Measurements from ENCODE around the gene DUS3L. TPM values are rescaled to one million over a fixed set of nuclear protein-coding genes. Genes with fewer than 3 reads are reported as not detected.

Gene DUS3L
- total RNA-seq, 1 experiment from 2014 or later = 39.3 TPM

DNA sequence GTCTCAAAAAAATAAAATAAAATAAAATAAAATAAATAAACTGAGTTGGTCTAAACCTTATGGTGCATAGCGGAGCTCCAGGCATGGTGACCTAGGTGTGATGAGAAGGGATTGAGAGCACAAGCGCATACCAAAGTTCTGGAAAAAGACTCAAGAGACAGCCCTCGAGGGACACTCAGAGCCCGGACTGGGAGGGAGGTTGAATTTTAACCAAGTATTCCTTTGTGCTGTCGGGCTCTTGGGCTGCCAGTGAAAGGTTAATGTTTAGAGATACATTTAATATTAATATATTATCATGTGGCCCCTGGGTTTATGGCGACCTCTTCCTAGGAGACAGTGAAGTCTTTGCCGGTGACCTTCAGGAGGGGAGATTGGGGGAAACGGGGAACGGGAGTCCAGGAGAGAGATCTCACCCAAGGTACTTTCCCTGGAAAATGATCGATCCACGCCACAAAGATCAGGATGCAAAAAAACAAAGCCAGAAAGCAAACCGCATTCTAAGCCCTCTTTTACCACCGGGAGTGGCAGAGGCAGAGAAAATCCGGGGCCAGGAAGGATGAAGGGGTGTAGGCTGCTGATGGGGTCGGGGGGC lies 46.9 kb upstream of the DUS3L start:
- H3K27me3 Mint-ChIP-seq (ENCODE audit: low read depth) = peaks cover 23% of the 10 kb centered on the region
- no peaks in the 10 kb centered on the region for H3K4me1 Mint-ChIP-seq
- ChIA-PET CTCF (interaction anchor here (1.1 kb wide), 1 partner anchor 34 kb away, joined by 5 read pairs; no protein-coding TSS in a partner anchor), POLR2A (no interaction called here)
- no peak for DNase-seq (ENCODE audit: low spot score)
- TF ChIP-seq TEAD4 (CRISPR knock-in tag; IDR thresholded peaks at IDR 0.05) = no peak
- no peak for TF ChIP-seq GABPB1 (CRISPR knock-in tag; IDR thresholded peaks at IDR 0.05)
- no peak for TF ChIP-seq ATF1 (CRISPR knock-in tag; IDR thresholded peaks at IDR 0.05)
- TF ChIP-seq NFYB (CRISPR knock-in tag; conservative IDR thresholded peaks at IDR 0.05; ENCODE audit: low read depth) = no peak
- no peak for TF ChIP-seq ZNF396 (CRISPR knock-in tag; IDR thresholded peaks at IDR 0.05; ENCODE audit: borderline replicate concordance)
- TF ChIP-seq E2F1 (CRISPR knock-in tag; IDR thresholded peaks at IDR 0.05) = no peak
- TF ChIP-seq ZNF219 (CRISPR knock-in tag; IDR thresholded peaks at IDR 0.05; ENCODE audit: borderline replicate concordance) = no peak
- no peak for TF ChIP-seq TCF7 (CRISPR knock-in tag; IDR thresholded peaks at IDR 0.05; ENCODE audit: low read depth)
- TF ChIP-seq CREB1 (CRISPR knock-in tag; IDR thresholded peaks at IDR 0.05) = no peak
- no peak for TF ChIP-seq ZNF425 (CRISPR knock-in tag; conservative IDR thresholded peaks at IDR 0.05)
- TF ChIP-seq ATF2 (CRISPR knock-in tag; IDR thresholded peaks at IDR 0.05; ENCODE audit: borderline replicate concordance, low read depth) = no peak
- TF ChIP-seq TP53 (CRISPR knock-in tag; IDR thresholded peaks at IDR 0.05) = no peak
- no peak for TF ChIP-seq CBFB (CRISPR knock-in tag; IDR thresholded peaks at IDR 0.05; ENCODE audit: low read depth)
- TF ChIP-seq, protein P1, sequence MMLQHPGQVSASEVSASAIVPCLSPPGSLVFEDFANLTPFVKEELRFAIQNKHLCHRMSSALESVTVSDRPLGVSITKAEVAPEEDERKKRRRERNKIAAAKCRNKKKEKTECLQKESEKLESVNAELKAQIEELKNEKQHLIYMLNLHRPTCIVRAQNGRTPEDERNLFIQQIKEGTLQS (CRISPR knock-in tag; conservative IDR thresholded peaks at IDR 0.05) = no peak
- TF ChIP-seq MYBL2 (CRISPR knock-in tag; IDR thresholded peaks at IDR 0.05) = no peak
- no peak for TF ChIP-seq ESRRA (CRISPR knock-in tag; IDR thresholded peaks at IDR 0.05; ENCODE audit: borderline replicate concordance)
- TF ChIP-seq, protein P2, sequence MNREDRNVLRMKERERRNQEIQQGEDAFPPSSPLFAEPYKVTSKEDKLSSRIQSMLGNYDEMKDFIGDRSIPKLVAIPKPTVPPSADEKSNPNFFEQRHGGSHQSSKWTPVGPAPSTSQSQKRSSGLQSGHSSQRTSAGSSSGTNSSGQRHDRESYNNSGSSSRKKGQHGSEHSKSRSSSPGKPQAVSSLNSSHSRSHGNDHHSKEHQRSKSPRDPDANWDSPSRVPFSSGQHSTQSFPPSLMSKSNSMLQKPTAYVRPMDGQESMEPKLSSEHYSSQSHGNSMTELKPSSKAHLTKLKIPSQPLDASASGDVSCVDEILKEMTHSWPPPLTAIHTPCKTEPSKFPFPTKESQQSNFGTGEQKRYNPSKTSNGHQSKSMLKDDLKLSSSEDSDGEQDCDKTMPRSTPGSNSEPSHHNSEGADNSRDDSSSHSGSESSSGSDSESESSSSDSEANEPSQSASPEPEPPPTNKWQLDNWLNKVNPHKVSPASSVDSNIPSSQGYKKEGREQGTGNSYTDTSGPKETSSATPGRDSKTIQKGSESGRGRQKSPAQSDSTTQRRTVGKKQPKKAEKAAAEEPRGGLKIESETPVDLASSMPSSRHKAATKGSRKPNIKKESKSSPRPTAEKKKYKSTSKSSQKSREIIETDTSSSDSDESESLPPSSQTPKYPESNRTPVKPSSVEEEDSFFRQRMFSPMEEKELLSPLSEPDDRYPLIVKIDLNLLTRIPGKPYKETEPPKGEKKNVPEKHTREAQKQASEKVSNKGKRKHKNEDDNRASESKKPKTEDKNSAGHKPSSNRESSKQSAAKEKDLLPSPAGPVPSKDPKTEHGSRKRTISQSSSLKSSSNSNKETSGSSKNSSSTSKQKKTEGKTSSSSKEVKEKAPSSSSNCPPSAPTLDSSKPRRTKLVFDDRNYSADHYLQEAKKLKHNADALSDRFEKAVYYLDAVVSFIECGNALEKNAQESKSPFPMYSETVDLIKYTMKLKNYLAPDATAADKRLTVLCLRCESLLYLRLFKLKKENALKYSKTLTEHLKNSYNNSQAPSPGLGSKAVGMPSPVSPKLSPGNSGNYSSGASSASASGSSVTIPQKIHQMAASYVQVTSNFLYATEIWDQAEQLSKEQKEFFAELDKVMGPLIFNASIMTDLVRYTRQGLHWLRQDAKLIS (CRISPR knock-in tag; IDR thresholded peaks at IDR 0.05; ENCODE audit: borderline replicate concordance) = no peak
- TF ChIP-seq ELF4 (CRISPR knock-in tag; IDR thresholded peaks at IDR 0.05; ENCODE audit: low read depth) = no peak
- TF ChIP-seq, protein P3, sequence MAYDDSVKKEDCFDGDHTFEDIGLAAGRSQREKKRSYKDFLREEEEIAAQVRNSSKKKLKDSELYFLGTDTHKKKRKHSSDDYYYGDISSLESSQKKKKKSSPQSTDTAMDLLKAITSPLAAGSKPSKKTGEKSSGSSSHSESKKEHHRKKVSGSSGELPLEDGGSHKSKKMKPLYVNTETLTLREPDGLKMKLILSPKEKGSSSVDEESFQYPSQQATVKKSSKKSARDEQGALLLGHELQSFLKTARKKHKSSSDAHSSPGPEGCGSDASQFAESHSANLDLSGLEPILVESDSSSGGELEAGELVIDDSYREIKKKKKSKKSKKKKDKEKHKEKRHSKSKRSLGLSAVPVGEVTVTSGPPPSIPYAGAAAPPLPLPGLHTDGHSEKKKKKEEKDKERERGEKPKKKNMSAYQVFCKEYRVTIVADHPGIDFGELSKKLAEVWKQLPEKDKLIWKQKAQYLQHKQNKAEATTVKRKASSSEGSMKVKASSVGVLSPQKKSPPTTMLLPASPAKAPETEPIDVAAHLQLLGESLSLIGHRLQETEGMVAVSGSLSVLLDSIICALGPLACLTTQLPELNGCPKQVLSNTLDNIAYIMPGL (CRISPR knock-in tag; IDR thresholded peaks at IDR 0.05) = no peak
- TF ChIP-seq FOXK1 (CRISPR knock-in tag; IDR thresholded peaks at IDR 0.05) = no peak
- no peaks in the 10 kb centered on the region for H3K36me3 Mint-ChIP-seq
- no peak for ATAC-seq
- no peak overlapping the region for H3K4me3 Mint-ChIP-seq
- H3K27ac Mint-ChIP-seq = no peak overlapping the region
- H3K9me3 Mint-ChIP-seq = no peaks in the 10 kb centered on the region

Measured in WTC11 (cell line).